DOHH2 (cell line): ENCODE results near the gene CIC.
"Not testable (repeated sequence)": the region's sequence is repeated elsewhere in the genome, so short reads cannot be mapped to it uniquely, and the experiment has no call there.

Experiments
- CTCF ChIP-seq: fragments of 200-600 bp; sonication (generic); IDR thresholded peaks from one replicate; pipeline ENCODE4 v1.5.1; 2014; ENCODE audit warnings: antibody characterized with exemption, mild to moderate bottlenecking, low read depth, low read length; ENCODE audit not compliant: poor library complexity, severe bottlenecking
- EZH2phosphoT487 ChIP-seq: fragments of 200-600 bp; sonication (generic); IDR thresholded peaks from 2 replicates; pipeline ENCODE4 v1.6.1; 2017; ENCODE audit warnings: borderline replicate concordance, mild to moderate bottlenecking, antibody characterized with exemption, low read length, moderate library complexity, mixed read lengths

DNA sequence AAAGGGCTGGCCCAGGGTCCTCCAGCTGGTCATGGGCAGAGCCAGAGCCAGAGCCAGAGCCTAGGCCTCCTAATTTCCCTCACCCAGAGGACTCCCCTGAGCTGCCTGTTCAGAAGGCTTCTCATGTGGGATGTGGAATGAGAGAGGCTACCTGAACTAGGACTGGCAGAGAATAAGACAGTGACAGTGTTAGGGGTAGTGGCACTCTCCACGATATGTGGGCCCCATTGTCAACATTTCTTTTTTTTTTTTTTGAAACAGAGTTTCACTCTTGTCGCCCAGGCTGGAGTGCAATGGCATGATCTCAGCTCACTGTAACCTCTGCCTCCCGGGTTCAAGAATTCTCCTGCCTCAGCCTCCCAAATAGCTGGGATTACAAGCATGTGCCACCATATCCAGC lies 62.3 kb downstream of the CIC start:
- TF ChIP-seq CTCF, EZH2phosphoT487: not testable (repeated sequence)
